ENCODE results near the gene GUCA1C. TPM values are rescaled to one million over a fixed set of nuclear protein-coding genes. Genes with fewer than 3 reads are reported as not detected.

The GUCA1C gene
- total RNA-seq, 1 experiment from 2014 or later: not detected

- Histone ChIP-seq H3K36me3 (ENCODE audit: low read depth, low read length) (no peaks in the 10 kb centered on the region), H3K9me2 (replicated peaks; ENCODE audit: low read length) (no peaks in the 10 kb centered on the region), H3K27ac (ENCODE audit: low read length) (no peak overlapping the region), H3K79me2 (ENCODE audit: low read length) (no peaks in the 10 kb centered on the region), H3F3A (ENCODE audit: low read length, unreplicated experiment) (no peaks in the 10 kb centered on the region), H2AFZ (ENCODE audit: low read length) (no peak overlapping the region), H3K4me1 (ENCODE audit: insufficient read depth, low read length) (no peaks in the 10 kb centered on the region), H3K9me3 (ENCODE audit: low read length) (no peaks in the 10 kb centered on the region), H3K27me3 (ENCODE audit: low read length) (peaks cover 34% of the 10 kb centered on the region), H3K4me3 (ENCODE audit: low read length) (no peak overlapping the region), H4K20me1 (ENCODE audit: low read length) (no peaks in the 10 kb centered on the region), H3K9ac (ENCODE audit: low read length) (no peak overlapping the region), H3K4me2 (ENCODE audit: low read length) (no peak overlapping the region)
- intact Hi-C loops (cut with micrococcal nuclease): no loop called here
- ATAC-seq: no peak
- BruUV-seq (replicated peaks): no TSS peak
- POLR2A ChIA-PET (ENCODE audit: unreplicated experiment): no interaction called here
- TF ChIP-seq EZH2 (IDR thresholded peaks at IDR 0.05; ENCODE audit: low read length, unreplicated experiment) (no peak), CTCF (conservative IDR thresholded peaks at IDR 0.05; ENCODE audit: low read depth, low read length) (no peak), EZH2phosphoT487 (IDR thresholded peaks at IDR 0.05; ENCODE audit: borderline replicate concordance, low read length) (no peak)
- DNase-seq: no peak
- CTCF ChIA-PET: no interaction called here
Measured at GRCh38 chr3:108918866-108919265, 34.8 kb downstream of the GUCA1C start.

- H3K27ac ChIP-seq (ENCODE audit: low read length): no peak overlapping the region
Measured at GRCh38 chr3:108914774-108915641, 38.7 kb downstream of the GUCA1C start.

More at GRCh38 chr3:108914774-108915641, 38.7 kb downstream of the GUCA1C start:
- Histone ChIP-seq H3K4me1 (ENCODE audit: insufficient read depth, low read length) (no peaks in the 10 kb centered on the region), H3K36me3 (ENCODE audit: low read depth, low read length) (no peaks in the 10 kb centered on the region), H3K79me2 (ENCODE audit: low read length) (no peaks in the 10 kb centered on the region), H3K4me3 (ENCODE audit: low read length) (no peak overlapping the region), H4K20me1 (ENCODE audit: low read length) (no peaks in the 10 kb centered on the region), H2AFZ (ENCODE audit: low read length) (no peak overlapping the region), H3K9ac (ENCODE audit: low read length) (no peak overlapping the region), H3K4me2 (ENCODE audit: low read length) (no peak overlapping the region), H3K9me2 (replicated peaks; ENCODE audit: low read length) (no peaks in the 10 kb centered on the region), H3K27me3 (ENCODE audit: low read length) (peaks cover 21% of the 10 kb centered on the region), H3F3A (ENCODE audit: low read length, unreplicated experiment) (no peaks in the 10 kb centered on the region), H3K9me3 (ENCODE audit: low read length) (no peaks in the 10 kb centered on the region)
- intact Hi-C loops (cut with micrococcal nuclease): loop anchor here (1.0 kb wide), 3 partner anchors 253 to 426 kb away; no protein-coding TSS in a partner anchor
- TF ChIP-seq EZH2 (IDR thresholded peaks at IDR 0.05; ENCODE audit: low read length, unreplicated experiment) (no peak), CTCF (conservative IDR thresholded peaks at IDR 0.05; ENCODE audit: low read depth, low read length) (peak; percentile 92)
- ATAC-seq (peak; percentile 97), DNase-seq (peak; percentile 85)
- ChIA-PET POLR2A (ENCODE audit: unreplicated experiment) (interaction anchor here (0.6 kb wide), 1 partner anchor 291 kb away, joined by 16 read pairs; no protein-coding TSS in a partner anchor), CTCF (interaction anchor here (0.6 to 1.0 kb wide), 7 partner anchors 25 to 422 kb away, joined by 3 to 10 read pairs (median 4); no protein-coding TSS in a partner anchor)
- BruUV-seq (replicated peaks): no TSS peak

All from PC-3 (cell line).